AML-193 (cell line): ENCODE data around the gene HGF.
"Not testable (repeated sequence)": the region's sequence is repeated elsewhere in the genome, so short reads cannot be mapped to it uniquely, and the experiment has no call there.

Experiments
- DNase-seq, 2 experiments: peaks; one replicate each; lab custom pipeline; 2025; lab: John Stamatoyannopoulos, UW

The HGF gene

DNA sequence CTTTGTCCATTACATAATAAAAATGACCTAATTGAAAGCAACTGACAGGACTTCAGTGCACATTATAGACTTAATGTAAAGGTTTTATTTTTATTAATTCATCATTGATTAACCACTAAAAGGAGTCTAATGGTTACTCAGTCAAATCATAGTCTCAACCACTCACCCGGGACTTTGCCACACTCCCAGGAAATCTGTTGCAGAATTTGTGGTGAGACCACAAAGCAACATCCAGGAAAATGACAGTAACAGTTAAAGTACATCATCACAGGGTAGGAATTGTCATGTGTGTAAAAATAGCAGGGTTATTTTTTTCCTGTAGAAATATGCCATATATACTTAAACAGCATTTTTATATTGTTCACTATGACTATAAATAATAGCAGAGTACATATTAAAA, 6.3 kb upstream of the HGF start:
- DNase-seq: peak; percentile 46 to 85

DNA sequence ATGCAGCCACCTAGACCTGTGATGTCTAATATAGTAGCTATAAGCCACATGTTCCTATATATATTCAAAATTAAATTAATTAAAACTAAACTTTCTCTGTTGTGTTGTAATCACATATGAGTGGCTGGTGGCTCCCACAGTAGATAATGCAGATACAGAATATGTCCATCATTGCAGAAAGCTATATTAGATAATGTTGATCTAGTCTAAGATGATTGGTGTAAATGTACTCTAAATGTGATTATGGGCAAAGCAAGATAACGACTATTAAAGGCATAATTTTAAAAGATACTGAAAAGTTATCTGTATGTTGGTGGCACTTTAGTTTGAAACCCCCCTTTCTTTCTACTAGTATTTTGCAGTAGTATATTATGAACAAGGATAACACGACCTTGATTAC, 5.7 kb upstream of the HGF start:
- no peak for DNase-seq

DNA sequence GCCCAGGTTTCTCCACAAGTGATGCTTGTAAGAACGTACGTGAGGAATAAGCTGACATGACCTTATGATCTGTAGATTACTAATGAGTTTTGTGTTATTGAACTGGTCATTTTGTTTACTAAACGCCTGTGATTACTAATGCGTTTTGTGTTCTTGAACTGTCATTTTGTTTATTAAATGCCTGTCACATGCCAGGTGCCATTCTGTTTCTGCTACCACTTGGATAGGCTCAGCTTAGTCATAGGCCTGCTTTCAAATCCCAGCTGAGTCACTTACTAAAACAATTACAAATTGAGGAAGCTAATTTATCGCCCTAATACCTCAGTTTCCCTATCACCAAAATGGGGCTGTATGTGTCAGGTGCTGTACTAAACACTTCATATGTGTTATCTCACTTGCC, 4.7 kb upstream of the HGF start:
- DNase-seq: no peak

DNA sequence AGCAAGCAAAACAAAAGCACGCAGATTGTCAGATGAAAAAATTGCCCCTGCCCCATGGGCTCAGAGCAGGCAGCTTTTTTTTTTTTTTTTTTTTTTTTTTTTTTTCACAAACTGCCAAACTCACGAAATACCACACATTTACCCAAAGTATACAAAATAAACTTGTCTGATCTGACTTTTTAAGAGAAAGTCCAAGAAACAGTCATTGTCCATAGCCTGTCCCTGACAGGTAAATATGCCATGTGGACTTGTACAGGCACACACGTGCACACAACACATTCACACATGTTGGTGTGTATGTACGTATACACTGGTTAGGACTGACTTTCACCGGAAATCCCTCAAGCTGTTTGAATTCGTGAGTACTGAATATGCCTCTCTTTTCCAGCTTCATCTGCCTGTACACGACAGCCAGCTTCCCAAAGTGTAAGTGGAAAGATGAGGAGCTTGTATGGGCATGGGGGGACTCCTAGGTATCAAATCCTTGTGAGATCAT, 929 bp upstream of the HGF start:
- no peak for DNase-seq

DNA sequence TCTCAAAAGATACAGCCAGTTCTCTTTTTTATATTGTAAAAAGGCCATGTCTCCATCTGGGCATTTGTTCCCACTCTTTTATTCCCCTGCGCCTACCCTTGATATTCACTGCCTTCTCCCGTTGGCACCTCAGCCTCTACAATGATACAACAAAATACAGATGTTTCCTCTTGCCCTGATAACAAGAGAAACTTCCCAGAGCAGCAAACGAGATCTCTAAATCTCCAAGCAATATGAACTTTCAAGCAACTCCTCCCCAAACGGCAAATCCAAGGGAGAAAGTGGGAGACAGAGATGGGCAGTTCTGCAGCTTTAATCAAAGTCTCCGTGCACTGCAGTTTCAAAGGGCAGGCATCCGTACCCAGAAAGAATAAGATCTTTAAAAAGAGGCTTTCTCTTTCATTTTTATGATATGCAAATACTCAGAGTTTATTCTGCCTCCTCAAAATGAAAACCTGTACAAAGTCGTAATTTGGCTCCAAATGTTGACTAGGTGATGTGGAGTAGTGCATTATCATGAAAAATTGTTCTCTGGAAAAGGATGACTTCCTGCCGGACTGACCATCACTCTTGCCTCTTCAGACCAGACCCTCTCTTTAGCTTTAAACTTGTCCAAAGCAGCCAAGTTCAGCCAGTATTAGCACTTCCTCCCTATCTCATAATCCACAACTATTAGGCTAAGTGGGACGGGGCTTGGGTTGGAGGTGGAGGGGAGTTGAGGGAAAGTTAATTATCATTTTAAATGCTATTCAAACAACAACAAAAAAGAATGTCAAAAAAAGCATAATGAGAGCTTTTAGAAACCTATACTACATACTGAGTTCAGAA, 682 bp downstream of the HGF start:
- peak in 1 of 2 experiments; percentile 19 for DNase-seq

DNA sequence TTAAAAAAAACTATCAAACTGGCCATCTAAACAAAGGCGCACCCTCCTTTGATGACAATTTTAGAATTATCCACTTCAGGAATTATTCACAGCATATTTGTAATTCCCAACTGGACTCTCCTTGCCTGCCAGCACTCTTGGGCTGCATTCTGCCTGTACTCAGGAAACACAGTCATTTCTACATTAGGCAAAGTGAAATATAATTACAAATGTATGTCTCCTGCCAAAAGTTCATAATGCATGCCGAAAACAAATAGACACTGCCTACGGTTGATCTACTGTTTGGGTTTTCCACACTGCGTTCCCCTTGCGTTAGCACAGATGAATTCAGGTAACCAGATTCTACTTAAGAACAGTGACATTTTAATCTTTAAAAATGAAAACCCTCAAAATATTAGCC, 1.9 kb downstream of the HGF start:
- DNase-seq: no peak

DNA sequence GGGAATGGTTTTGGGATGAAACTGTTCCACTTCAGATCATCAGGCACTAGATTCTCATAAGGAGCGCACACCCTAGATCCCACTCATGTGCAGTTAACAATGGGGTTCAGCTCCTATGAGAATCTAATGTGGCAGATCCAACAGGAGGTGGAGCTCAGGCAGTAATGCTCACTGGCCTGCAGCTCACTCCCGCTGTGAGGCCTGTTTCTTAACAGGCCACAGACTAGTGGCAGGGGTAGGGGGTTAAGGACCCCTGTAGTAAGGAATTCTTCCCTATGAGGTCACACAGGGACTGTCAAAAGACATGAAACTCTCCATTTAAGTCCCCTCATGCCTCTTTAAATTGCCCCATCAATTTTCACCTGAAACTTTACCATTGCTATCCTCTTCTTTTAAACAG, 8.0 kb downstream of the HGF start:
- DNase-seq: no peak

DNA sequence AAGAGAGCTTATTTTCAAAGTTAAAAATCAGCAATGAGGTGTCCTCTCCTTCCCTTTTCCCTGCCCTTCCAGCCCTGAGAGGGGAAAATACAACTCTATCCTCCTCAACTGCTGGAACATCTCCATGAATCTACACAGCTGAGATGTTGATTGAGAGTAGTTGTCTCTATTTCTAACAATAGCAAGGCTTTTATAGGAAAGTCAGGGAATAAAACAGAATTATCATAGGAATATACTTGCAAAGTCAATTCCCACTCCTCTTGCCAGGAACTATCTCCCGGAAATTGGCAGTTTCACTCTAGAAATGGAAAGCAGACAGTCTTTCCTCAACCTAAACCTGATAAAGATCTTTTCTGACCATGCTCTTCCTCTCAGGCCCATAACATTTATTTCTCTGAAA, 8.8 kb downstream of the HGF start:
- no peak for DNase-seq

DNA sequence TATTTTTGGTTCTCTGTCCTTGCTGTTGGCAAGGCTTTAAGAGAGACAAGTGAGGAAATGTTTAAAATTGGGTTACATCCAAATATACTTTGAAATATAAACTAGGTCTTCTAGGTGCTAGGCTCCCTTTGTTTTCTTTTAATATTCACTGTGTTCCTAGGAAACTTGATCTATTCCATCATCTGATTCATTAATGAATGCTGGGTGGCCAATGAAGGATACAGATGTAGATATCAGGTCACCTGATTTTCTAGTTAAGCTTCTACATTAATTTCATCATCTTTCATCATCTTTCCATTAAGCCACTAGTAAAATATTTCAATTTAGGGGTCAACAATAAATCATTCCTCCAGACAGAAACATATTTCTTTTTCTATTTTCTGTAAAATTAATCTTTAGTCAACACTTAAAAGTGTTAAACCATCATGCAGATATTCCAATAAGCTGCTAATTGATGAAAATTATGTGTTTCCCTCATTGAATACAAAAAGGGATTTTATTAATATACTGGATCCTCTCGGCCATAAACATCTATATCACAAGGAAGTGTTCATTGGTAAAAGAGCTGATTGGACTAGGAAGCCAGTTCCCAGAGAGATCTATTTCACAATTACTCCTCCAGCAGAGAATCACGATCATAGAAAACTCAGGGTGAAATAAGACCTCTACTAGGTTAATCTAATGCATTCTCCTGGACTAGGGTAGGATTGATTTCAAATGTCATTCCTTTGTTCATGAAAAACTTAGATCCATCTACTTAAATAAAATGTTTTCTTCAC, 14.7 kb downstream of the HGF start:
- DNase-seq: no peak

DNA sequence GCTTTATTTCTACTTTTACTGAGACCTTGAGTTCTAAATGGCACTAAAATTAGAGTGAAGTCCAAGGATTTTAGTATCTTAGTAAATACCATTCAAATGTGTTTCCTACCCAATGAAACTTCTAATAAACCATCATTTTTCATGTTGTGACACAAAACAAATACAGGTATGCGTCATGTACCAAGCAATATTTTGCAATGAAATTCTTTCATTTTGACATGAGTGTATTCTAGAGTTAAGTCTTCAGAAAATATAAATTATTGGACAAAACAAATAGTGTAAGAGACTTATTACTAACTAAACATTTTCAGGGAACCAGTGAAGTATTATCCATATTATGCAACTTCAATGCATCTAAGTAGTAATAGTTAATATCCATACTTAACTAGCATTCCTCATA, 16.5 kb downstream of the HGF start:
- no peak for DNase-seq

DNA sequence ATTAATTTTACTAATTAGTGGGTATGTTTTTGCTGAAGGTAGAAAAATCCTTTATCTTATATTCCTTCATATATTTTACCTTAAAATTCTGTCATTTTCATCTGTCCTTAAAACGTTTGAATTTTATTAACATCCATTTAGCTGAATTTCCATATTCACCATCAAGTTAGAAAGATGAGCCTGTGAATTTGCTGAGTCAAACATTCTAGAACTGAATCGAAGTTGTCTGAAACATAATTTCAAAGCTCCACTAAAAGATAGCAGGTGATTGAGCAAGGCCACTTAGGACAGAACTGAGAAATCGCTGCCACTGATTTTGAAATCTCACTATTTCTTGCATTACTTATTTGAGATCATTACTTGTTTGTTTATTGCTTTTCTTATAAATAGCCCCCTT, 17.5 kb downstream of the HGF start:
- DNase-seq: no peak

DNA sequence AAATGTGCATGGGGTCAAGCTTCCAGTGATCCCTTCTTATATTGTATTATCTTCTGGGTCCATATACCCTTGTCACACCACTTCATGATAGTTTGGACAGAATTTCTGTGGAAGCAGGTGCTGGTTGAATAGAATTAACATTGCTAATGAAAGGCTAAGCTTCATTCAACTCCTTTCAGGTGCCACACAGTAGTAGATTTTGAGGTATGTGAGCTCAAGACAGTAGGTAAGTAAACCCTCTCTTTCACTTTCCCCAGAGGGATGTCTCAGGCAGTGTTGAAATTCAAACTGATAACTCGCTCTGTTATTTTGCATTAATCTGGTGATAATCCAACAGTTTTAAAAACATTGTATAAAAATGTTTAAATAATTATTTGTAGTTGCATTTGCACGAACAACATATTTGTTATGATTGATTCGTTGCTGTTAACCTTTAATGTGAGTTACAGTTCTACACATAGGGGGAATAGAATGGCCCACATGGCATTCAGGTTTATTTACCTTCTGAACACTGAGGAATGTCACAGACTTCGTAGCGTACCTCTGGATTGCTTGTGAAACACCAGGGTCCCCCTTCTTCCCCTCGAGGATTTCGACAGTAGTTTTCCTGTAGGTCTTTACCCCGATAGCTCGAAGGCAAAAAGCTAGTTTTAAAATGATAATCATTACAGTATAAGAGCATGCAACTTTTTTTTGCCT, 18.1 kb downstream of the HGF start:
- DNase-seq: no peak

DNA sequence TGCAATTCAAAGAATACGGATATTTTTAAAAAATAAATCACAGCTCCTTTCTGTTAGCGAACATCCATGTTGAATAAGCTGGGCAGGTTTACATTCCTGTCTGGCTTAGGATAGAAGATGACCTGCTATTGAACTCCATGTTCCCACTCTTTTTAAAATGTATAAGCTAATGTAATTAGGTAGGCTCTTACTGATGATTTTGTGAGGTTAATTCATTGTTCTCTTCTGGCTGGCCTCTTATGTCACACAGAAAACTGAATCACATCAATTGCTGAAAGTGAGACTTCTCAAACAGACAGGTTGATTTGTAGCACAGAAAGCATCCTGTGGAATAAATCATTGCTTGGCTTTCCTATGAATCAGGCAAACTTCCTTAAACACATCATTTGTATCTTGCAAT, 24.2 kb downstream of the HGF start:
- no peak for DNase-seq

DNA sequence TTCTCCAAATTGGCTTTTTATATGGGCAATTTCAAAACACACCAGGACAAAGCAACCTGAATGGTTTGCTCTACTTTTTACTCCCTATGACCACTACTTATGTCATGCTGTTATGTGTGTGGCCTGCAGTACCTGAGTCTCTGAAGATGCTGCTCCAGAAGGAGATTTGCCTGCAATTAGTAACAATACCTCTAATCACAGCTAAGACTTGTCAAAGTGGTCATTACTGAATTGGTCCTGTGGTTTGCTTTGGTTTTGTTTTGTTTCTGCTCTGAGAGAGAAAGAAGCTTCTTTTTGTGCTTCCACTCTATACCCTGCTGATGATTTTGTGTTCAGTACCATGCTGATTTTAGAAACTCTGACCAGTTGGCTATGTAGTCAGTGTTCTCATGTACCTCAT, 25.5 kb downstream of the HGF start:
- DNase-seq: no peak

DNA sequence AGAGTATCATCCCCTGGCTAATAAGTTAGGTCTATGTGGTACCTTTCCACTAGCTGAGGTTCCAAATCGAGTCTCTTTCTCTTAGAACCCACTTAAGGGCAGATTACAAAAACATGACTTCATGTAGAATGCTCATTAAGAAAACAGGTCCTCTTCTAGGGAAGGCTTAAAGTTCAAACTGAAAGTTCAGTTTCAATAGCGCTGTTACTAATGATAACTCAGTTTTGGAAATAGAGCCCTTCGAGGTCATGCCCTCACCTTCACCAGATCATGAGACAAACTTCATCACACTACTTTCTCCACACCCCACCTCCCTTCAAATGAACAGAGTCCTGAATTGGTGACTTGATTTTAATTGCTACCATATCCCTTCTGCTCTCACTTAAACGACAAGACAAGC, 26.2 kb downstream of the HGF start:
- DNase-seq: no peak

DNA sequence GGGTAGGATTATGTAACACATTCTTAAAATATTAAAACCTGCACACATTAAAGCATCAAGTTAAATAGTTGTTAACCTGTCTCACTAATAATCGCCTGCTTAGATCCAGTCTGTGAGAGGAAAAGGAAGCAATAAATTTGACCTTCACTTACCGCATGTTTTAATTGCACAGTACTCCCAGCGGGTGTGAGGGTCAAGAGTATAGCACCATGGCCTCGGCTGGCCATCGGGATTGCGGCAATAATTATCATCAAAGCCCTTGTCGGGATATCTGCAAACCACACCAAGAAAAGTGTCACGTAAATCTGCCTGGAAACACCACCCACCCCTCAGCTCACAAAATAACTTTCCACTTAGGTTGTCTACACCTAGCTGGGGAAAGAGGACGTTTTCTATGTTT, 26.6 kb downstream of the HGF start:
- no peak for DNase-seq

DNA sequence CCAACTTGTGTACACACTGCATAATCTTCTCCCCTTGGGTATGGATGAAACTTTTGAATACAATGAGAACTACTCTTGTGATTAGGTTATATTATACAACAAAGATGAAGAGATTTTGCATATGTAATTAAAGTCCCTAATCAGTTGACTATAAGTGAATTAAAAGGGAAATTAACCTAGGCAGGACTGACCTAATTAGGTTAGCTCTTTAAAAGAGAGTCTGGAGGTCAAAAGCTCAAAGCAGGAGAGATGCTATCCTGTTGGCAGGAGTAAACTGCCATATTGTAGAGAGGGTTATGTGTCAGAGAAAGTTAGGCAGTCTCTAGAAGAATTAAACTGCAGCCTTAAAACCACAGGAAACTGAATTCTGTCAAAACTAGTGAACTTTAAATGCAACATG, 29.4 kb downstream of the HGF start:
- no peak for DNase-seq

DNA sequence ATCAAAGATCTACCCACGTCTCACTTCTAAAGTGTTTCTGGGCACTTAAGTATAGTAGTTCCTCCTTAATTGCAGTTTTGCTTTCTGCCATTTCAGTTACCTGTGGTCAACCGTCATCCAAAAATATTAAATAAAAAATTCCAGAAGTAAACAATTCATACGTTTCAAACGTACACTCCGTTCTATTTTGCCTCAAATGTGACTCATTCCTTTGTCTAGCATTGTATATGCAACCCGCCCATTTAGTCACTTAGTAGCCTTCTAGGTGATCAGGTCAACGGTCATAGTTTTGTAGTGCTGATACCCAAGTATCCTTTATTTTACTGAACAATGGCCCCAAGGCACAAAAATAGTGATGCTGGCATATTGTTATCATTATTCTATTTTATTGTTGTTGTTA, 33.8 kb downstream of the HGF start:
- no peak for DNase-seq

DNA sequence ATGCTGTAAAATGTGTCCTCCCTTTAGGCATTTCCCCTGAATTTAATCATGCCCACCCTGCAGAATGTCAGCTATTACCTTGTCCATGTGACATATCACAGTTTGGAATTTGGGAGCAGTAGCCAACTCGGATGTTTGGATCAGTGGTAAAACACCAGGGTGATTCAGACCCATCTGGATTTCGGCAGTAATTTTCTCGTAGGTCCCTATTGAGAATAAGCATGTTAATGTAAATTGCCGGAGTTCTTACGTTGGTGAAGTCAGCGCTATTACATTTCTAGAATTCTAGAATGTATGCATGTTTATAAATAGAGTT, 44.1 kb downstream of the HGF start:
- DNase-seq: no peak

DNA sequence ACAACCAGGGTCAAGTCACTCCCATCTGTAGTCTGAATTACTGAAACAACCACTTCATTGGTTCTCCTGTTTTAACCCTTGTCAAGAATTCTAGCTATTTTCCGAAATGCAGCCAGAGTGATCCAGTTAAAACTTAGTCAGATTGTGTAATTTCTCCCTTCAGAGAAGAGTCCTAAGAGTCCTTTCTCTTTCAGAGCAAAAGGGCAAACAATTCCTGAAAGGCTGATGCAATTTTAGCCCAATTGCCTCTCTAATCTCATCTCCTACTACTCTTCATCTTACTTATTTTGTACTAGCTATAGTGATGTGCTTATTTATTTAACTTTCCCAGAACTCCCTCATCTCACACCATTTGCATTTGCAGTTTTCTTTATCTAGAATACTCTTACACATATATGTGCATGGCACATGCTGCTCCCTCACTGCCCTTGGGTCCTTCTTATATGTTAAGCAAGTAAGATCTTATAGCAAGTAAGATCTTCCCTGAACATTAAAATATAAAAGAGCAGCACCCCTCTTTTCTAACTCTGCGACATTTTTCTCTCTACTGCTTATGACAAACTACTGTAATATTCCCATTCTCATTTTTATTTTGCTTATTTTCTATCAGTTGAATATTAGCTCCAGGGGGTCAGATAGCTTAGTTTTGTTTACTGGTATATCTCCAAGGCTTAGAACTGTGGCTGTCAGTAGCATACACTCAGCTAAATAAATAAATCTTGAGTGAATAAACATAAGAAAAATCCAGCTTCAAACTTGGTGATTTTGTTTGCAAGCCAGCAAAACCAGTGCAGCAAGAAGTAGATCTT, 44.6 kb downstream of the HGF start:
- DNase-seq: no peak

DNA sequence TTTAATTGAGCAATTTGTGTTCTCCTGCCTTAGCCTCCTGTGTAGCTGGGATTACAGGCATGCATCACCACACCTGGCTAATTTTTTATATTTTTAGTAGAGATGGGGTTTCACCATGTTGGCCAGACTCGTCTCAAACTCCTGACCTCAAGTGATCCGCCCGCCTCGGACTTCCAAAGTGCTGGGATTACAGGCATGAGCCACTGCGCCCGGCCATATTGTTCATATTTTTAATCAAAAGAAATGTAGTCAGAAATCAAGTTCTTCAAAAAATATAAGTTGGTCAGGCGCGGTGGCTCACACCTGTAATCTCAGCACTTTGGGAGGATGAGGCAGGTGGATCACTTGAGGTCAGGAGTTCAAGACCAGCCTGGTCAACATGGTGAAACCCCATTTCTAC, 47.6 kb downstream of the HGF start:
- not testable (repeated sequence) for DNase-seq

DNA sequence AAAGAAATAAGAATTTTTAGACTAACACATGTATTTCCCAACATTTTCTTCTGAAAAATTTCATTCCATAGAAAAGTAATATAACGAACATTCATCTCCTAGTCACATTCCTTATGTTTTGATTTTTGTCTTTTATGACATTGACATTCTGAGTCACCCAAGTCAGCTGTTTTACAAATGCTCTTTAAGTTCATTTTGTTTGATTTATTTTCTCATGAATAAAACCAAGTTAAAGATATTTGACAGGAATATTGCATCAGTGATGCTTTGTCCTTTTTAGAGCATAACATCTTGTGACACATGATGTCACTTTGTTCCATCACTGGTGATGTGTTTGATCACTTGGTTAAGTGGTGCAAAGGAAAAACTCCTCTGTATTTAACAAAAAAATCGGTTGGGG, 48.4 kb downstream of the HGF start:
- DNase-seq: no peak
